Stomach (tissue), 4 donors: Measurements from ENCODE around the gene SLC6A3.

Source experiments
- CTCF ChIP-seq, 7 experiments: fragments of 450-650 bp in 4 of 7; fragments of 200-600 bp in 3 of 7; sonication (generic) in 3 of 7; IDR thresholded peaks; one replicate each; pipeline ENCODE4 v1.5.1; 2016 to 2019; ENCODE audit warnings: antibody characterized with exemption in 7 of 7, control low read depth in 2 of 7, mild to moderate bottlenecking in 1 of 7
- POLR2A ChIP-seq, 4 donors: fragments of 450-650 bp; IDR thresholded peaks; one replicate each; pipeline ENCODE4 v1.6.1; 2016; ENCODE audit warnings: antibody characterized with exemption in 4 of 4, control low read depth in 2 of 4, mild to moderate bottlenecking in 1 of 4, moderate library complexity in 1 of 4

GRCh38 chr5:1352231-1353219, 92.7 kb downstream of the SLC6A3 start:
- no peak for TF ChIP-seq CTCF (IDR thresholded peaks at IDR 0.05)
- TF ChIP-seq POLR2A (IDR thresholded peaks at IDR 0.05): no peak
